CD4-positive, alpha-beta T cell treated with Interleukin-2 at 100 ng/mL for 4 hours (primary cell): ENCODE results near the gene SVOPL.

Source experiments
- DNase-seq: peaks from one replicate; pipeline ENCODE4 v3.0.0-alpha.2; 2020; ENCODE audit warnings: low spot score

The SVOPL gene

GRCh38 chr7:138607216-138608126 lies 93.7 kb downstream of the SVOPL start:
- DNase-seq, result no peak

- no peak for DNase-seq
Measured at GRCh38 chr7:138606236-138606635, 94.9 kb downstream of the SVOPL start.

DNA sequence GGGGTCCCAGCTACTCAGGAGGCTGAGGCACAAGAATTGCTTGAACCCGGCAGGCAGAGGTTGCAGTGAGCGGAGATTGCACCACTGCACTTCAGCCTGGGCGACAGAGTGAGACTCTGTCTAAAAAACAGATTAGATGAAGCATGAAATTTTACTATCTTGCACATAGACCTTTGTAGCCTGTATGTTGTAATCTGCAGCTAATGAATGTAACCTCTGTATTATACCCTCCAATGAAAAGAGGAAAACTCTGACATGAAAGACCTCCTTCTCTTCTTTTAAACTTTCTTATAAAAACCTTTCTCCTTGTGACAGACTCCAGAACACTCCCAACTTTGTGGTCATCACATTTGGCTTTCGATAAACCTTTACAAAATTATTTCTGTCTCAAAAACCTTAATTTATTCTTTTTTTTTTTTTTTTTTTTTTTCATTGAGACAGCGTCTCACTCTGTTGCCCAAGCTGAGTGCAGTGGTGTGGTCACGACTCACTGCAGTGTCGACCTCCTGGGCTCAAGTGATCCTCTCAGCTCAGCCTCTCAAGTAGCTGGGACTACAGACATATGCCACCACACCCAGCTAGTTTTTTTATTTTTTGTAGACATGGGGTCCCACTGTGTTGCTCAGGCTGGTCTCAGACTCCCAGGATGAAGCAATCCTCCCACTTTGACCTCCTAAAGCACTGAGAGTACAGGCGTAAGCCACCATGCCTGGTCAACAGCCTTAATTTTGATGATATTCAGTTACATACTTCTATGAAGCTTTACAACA lies 97.4 kb downstream of the SVOPL start:
- no peak for DNase-seq

DNA sequence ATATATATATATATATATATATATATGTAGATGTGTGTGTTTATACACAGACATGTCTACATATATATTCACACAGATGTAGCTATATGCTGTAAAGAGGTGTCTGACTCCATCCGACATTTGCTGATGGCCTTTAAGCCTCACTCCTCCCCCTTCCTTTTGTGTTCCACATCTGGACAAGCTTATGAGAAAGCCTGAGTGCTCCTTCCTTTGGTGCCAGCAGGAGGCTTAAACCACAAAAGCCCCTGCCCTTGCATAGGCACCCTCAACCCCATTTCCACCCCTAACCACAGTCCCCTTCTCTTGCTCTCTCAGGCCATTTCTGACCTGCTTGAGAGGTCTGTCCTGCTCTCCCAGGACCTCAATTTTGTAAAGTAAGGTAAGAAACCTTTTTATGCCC lies 98.7 kb downstream of the SVOPL start:
- no peak for DNase-seq

DNA sequence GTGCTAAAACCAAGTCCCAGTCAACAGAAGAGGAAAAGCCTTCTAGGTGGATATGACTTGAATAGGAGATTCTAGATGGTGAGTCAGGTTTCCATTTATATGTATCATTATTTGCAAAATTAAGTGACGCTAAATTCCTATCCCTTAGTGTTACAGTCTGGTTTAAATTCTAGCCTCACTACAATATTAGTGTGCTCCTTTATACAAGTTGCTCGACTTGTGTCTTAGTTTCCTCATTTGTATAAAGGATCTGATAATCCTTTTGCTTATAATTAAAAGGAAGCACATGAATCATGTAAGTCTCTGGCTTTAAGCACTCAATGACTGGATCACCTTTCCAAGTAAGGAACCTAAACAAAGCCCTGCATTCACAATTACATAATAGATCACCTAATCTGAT lies 105.7 kb downstream of the SVOPL start:
- DNase-seq, result no peak

- no peak for DNase-seq
Measured at GRCh38 chr7:138590154-138590553, 111.0 kb downstream of the SVOPL start.

GRCh38 chr7:138588986-138589385 lies 112.2 kb downstream of the SVOPL start:
- DNase-seq, result no peak

- no peak for DNase-seq
Measured at GRCh38 chr7:138587485-138587884, 113.7 kb downstream of the SVOPL start.

DNA sequence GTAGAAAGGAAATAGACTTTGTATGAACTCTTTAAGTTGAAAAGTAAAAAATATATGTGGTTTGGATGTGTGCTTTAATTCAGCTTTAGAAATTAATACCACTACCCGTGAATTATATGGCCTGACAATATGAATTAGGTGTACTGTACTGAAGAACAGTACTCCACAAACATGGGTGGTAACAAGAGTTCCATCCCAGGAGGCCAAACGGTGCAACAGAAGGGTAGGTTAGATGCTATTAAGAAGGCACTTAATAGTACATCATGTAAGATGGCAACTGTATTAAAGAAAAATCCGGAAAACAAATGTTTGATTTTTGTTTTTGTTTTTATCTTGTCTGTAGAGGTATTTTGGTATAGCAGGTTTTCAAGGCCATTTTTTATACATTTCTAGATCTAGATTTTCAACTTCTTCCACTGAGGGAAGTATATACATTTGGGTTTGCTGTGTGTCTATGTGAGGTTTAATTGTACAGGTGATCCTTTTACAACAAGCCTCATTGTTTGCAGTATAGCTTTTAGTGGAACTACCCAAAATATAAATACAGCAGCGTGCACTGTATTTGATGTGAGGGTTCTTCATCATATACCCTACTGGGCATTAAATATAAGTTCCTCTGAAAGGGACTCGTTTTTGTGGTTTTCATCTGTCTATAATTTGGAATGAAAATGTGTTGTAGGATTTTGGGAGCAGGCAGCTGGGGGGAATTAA lies 115.7 kb downstream of the SVOPL start:
- DNase-seq, result no peak

GRCh38 chr7:138584696-138585095 lies 116.5 kb downstream of the SVOPL start:
- no peak for DNase-seq

- DNase-seq, result no peak
Measured at GRCh38 chr7:138584283-138584682, 116.9 kb downstream of the SVOPL start.

- no peak for DNase-seq
Measured at GRCh38 chr7:138581065-138581464, 120.1 kb downstream of the SVOPL start.

- DNase-seq, result no peak
Measured at GRCh38 chr7:138579671-138580070, 121.5 kb downstream of the SVOPL start.

DNA sequence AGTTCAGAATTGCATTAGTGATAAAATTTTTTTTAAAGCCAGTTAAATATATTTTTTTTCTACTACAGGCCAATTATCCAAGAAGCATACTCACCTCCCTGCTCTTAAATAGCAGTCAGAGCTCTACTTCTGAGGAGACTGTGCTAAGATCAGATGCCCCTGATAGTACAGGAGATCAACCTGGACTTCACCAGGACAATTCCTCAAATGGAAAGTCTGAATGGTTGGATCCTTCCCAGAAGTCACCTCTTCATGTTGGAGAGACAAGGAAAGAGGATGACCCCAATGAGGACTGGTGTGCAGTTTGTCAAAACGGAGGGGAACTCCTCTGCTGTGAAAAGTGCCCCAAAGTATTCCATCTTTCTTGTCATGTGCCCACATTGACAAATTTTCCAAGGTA lies 122.0 kb downstream of the SVOPL start:
- no peak for DNase-seq

DNA sequence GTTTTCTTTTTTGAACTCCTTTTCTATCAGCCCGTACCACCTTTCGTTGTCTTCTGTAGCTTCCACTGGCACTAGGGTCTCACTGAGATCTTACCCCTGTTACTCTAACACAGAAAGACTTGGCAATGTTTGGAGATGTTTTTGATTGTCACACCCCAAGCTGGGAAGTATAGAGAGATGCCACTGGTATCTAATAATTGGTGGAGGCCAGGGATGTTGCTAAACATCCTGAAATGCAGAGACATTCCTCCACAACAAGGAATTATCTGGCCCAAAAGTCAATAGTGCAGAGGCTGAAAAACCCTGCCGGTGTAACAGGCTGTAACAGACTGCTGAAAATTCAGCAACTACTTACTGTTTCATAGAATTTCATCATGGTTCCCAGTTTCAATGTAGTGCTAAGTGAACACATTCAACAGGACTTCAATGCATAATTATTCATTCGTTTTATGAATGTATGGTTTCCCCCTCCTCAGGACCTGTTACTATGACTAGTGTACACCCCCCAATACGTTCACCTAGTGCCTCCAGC lies 125.2 kb downstream of the SVOPL start:
- no peak for DNase-seq

- no peak for DNase-seq
Measured at GRCh38 chr7:138573741-138574140, 127.4 kb downstream of the SVOPL start.

DNA sequence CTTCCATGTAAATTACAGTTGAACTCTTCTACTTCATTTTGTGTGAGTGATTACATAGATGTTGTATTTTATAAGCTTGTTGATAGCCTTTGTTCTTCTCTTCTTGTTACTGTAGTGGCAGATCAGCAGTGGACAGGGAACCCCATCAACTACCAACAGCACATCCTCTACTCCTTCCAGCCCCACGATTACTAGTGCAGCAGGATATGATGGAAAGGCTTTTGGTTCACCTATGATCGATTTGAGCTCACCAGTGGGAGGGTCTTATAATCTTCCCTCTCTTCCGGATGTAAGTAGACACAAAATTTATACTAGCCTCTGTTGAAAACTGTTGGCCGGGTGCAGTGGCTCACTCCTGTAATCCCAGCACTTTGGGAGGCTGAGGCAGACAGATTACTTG lies 130.4 kb downstream of the SVOPL start:
- no peak for DNase-seq

GRCh38 chr7:138569418-138569817 lies 131.7 kb downstream of the SVOPL start:
- DNase-seq, result no peak

- no peak for DNase-seq
Measured at GRCh38 chr7:138568655-138569054, 132.5 kb downstream of the SVOPL start.

GRCh38 chr7:138565451-138566114 lies 135.6 kb downstream of the SVOPL start:
- DNase-seq, result no peak

DNA sequence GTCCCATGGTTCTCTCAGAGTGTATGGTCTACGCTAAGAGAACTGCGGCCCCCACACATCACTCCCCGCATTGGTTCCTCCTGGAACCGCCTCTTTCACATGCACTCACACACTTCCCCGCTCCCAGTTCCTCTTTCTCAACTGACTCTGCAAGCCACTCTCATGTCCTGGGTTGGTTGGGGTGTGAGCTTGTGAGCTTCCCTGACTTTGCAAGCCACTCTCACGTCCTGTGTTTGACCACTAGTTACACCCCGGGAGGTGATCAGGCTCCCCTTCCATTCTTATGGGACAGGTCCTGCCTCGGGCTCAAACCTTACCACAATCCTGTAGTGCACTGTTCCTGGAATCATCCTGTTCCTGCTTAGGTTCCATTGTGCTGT lies 136.1 kb downstream of the SVOPL start:
- no peak for DNase-seq

GRCh38 chr7:138564365-138564764 lies 136.8 kb downstream of the SVOPL start:
- DNase-seq, result no peak
